Liver (tissue), 9 donors: Measurements from ENCODE around the gene CDC16. TPM values are rescaled to one million over a fixed set of nuclear protein-coding genes. Genes with fewer than 3 reads are reported as not detected.
A peak's percentile ranks its signal among the peaks of the same experiment; 100 is the strongest.

Source experiments
- DNase-seq: peaks from one replicate; pipeline ENCODE4 v3.0.0-alpha.2; 2017; ENCODE audit warnings: low spot score
- H3K27ac ChIP-seq, 2 donors: one replicate each; pipeline ENCODE4 v1.7.0; 2013; ENCODE audit warnings: inconsistent platforms in 2 of 2, low read length in 2 of 2, control low read depth in 1 of 2, low read depth in 1 of 2, mild to moderate bottlenecking in 1 of 2
- H3K27me3 ChIP-seq, 4 donors: one replicate each; pipeline versions ENCODE4 v1.6.1 to v1.7.0; 2013; ENCODE audit warnings: low read length in 3 of 4, inconsistent platforms in 1 of 4, mild to moderate bottlenecking in 1 of 4, moderate library complexity in 1 of 4; ENCODE audit not compliant: control insufficient read depth in 4 of 4, insufficient read depth in 4 of 4
- H3K36me3 ChIP-seq, 4 donors: one replicate each; pipeline versions ENCODE4 v1.6.1 to v1.7.0; 2013; ENCODE audit warnings: low read length in 3 of 4, mild to moderate bottlenecking in 3 of 4, low read depth in 1 of 4, moderate library complexity in 1 of 4; ENCODE audit not compliant: control insufficient read depth in 4 of 4, insufficient read depth in 3 of 4
- H3K4me1 ChIP-seq, 4 donors: one replicate each; pipeline versions ENCODE4 v1.6.1 to v1.7.0; 2013; ENCODE audit warnings: low read length in 3 of 4, mild to moderate bottlenecking in 3 of 4, moderate library complexity in 1 of 4; ENCODE audit not compliant: control insufficient read depth in 4 of 4, insufficient read depth in 4 of 4
- H3K4me3 ChIP-seq, 3 donors: one replicate each; pipeline versions ENCODE4 v1.6.1 to v1.7.0; 2013; ENCODE audit warnings: low read length in 3 of 3, control low read depth in 1 of 3, low read depth in 1 of 3, mild to moderate bottlenecking in 1 of 3
- H3K9ac ChIP-seq, 2 donors: one replicate each; pipeline ENCODE4 v1.7.0; 2013; ENCODE audit warnings: low read length in 2 of 2, mild to moderate bottlenecking in 2 of 2, moderate library complexity in 2 of 2, control low read depth in 1 of 2, low read depth in 1 of 2
- H3K9me3 ChIP-seq, 4 donors: one replicate each; pipeline versions ENCODE4 v1.6.1 to v1.7.0; 2013; ENCODE audit warnings: low read length in 3 of 4; ENCODE audit not compliant: control insufficient read depth in 4 of 4
- CTCF ChIP-seq: fragments of 150-350 bp; IDR thresholded peaks from 2 replicates; pipeline ENCODE4 v1.5.1; 2017; ENCODE audit warnings: improper control_type of control experiment, low read depth, low read length; ENCODE audit not compliant: missing input control
- EGR1 ChIP-seq, 2 donors: IDR thresholded peaks; 2 replicates each; pipeline ENCODE4 v1.6.1; 2016 to 2018; ENCODE audit warnings: antibody characterized with exemption in 2 of 2, low read depth in 2 of 2
- FOXA1 ChIP-seq: IDR thresholded peaks from 2 replicates; pipeline ENCODE4 v1.6.1; 2016; ENCODE audit warnings: antibody characterized with exemption
- FOXA2 ChIP-seq: IDR thresholded peaks from 2 replicates; pipeline ENCODE4 v1.6.1; 2016; ENCODE audit warnings: antibody characterized with exemption
- GABPA ChIP-seq, 2 donors: IDR thresholded peaks in 1 of 2; conservative IDR thresholded peaks in 1 of 2; 2 replicates each; pipeline ENCODE4 v1.6.1; 2016; ENCODE audit warnings: antibody characterized with exemption in 2 of 2, mild to moderate bottlenecking in 1 of 2, moderate library complexity in 1 of 2
- HNF4A ChIP-seq, 2 donors: conservative IDR thresholded peaks; 2 replicates each; pipeline ENCODE4 v1.6.1; 2016; ENCODE audit warnings: antibody characterized with exemption in 2 of 2, mild to moderate bottlenecking in 2 of 2
- HNF4G ChIP-seq: IDR thresholded peaks from 2 replicates; pipeline ENCODE4 v1.6.1; 2016; ENCODE audit warnings: antibody characterized with exemption
- JUND ChIP-seq, 2 donors: IDR thresholded peaks; 2 replicates each; pipeline ENCODE4 v1.6.1; 2016; ENCODE audit warnings: antibody characterized with exemption in 2 of 2
- MAX ChIP-seq: IDR thresholded peaks from 2 replicates; pipeline ENCODE4 v1.6.1; 2016; ENCODE audit warnings: antibody characterized with exemption
- NR2F2 ChIP-seq: IDR thresholded peaks from 2 replicates; pipeline ENCODE4 v1.6.1; 2016; ENCODE audit warnings: antibody characterized with exemption
- RAD21 ChIP-seq, 2 donors: IDR thresholded peaks; 2 replicates each; pipeline ENCODE4 v1.6.1; 2016; ENCODE audit warnings: antibody characterized with exemption in 2 of 2, mild to moderate bottlenecking in 2 of 2
- RXRA ChIP-seq, 2 donors: IDR thresholded peaks; 2 replicates each; pipeline ENCODE4 v1.6.1; 2017 to 2018; ENCODE audit warnings: antibody characterized with exemption in 2 of 2, mild to moderate bottlenecking in 1 of 2
- SP1 ChIP-seq: IDR thresholded peaks from 2 replicates; pipeline ENCODE4 v1.6.1; 2018; ENCODE audit warnings: antibody characterized with exemption, mild to moderate bottlenecking
- TAF1 ChIP-seq: conservative IDR thresholded peaks from 2 replicates; pipeline ENCODE4 v1.6.1; 2016; ENCODE audit warnings: antibody characterized with exemption, mild to moderate bottlenecking
- YY1 ChIP-seq: IDR thresholded peaks from 2 replicates; pipeline ENCODE4 v1.6.1; 2016; ENCODE audit warnings: antibody characterized with exemption, mild to moderate bottlenecking
- ZBTB33 ChIP-seq: IDR thresholded peaks from 2 replicates; pipeline ENCODE4 v1.6.1; 2016; ENCODE audit warnings: antibody characterized with exemption
- WGBS: extraction: QIAGEN DNeasy Blood & Tissue Kit; methylation state at CpG from one replicate; pipeline ENCODE4 v1.1.7; 2013; 5-methylcytosine and 5-hydroxymethylcytosine counted together
- polyA plus RNA-seq, 2 donors: library from polyadenylated mRNA; stranded (reverse) in 1 of 2; unstranded in 1 of 2; fragments of 200-250 nt in 1 of 2; fragments of >200 nt in 1 of 2; fragmentation: Nextera tagmentation in 1 of 2; extraction: Ambion mirVana in 1 of 2; gene quantifications; one replicate each; pipeline versions ENCODE4 v1.2.1 to v1.2.3, GENCODE V29; 2013 to 2015
- total RNA-seq, 2 donors: library from RNA; depleted of rRNA; stranded (reverse); fragments of >200 nt; gene quantifications; one replicate each; pipeline ENCODE4 v1.2.3, GENCODE V29; 2014
- TF ChIP-seq, protein P1 (sequence below): IDR thresholded peaks from 2 replicates; pipeline ENCODE4 v1.6.1; 2016; ENCODE audit warnings: antibody characterized with exemption
- donor health status: healthy.
- donor health status: healthy.
- donor health status: healthy.
- donor health status: healthy.
- donor health status: healthy.

Gene CDC16
- total and polyA plus RNA-seq, 4 donors, result 23.0 to 38.7 (median 30.8) TPM

DNA sequence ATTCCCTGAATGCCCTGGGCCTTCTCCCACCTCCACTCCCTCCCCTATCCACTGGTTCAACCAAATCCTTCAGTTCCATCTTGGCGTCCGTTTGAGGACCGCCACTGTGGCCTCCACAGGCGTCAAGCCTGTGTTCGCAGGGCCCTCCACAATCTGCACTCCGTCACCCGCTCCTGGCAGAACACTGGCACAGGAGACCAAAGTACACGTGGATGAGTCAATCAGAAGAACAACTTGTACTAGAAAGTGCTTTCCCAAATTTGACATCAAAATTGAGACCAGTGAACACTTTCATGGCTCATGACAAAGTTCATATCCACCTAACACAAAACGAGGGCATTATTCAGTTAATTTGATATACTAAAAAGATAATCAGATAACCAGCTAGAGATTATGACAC lies 6.5 kb upstream of the CDC16 start (continued):
- TF ChIP-seq CTCF, result no peak
- TF ChIP-seq MAX, result peak; percentile 100

- Histone ChIP-seq H3K4me3 (no peak overlapping the region), H3K27ac (no peak overlapping the region), H3K36me3 (no peaks in the 10 kb centered on the region), H3K9me3 (no peaks in the 10 kb centered on the region), H3K4me1 (peaks cover 18 to 27% (median 21%) of the 10 kb centered on the region in 4 donors), H3K27me3 (no peaks in the 10 kb centered on the region), H3K9ac (no peak overlapping the region)
- TF ChIP-seq JUND (IDR thresholded peaks at IDR 0.05) (no peak), GABPA (IDR thresholded peaks at IDR 0.05 in 1 of 2, conservative IDR thresholded peaks at IDR 0.05 in 1 of 2) (no peak), SP1 (no peak), TAF1 (no peak), RXRA (IDR thresholded peaks at IDR 0.05) (no peak), HNF4A (conservative IDR thresholded peaks at IDR 0.05) (no peak), YY1 (no peak), CTCF (no peak), RAD21 (IDR thresholded peaks at IDR 0.05) (no peak), HNF4G (no peak), EGR1 (IDR thresholded peaks at IDR 0.05; ENCODE audit: low read depth in 2 of 2) (no peak), NR2F2 (no peak), ZBTB33 (no peak), MAX (no peak), FOXA1 (no peak), FOXA2 (no peak)
- TF ChIP-seq, protein P1, sequence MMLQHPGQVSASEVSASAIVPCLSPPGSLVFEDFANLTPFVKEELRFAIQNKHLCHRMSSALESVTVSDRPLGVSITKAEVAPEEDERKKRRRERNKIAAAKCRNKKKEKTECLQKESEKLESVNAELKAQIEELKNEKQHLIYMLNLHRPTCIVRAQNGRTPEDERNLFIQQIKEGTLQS, result no peak
- DNase-seq, result no peak
- 71% methylated on average over 4 of the region's 4 CpGs for WGBS
These were observed 5.2 kb upstream of the CDC16 start for GRCh38 chr13:114229506-114229905.
